ENCODE results near the gene INTS15.
"Not testable (repeated sequence)": the region's sequence is repeated elsewhere in the genome, so short reads cannot be mapped to it uniquely, and the experiment has no call there.

Gene INTS15

GRCh38 chr7:6616854-6617643, 27.2 kb downstream of the INTS15 start:
- DNase-seq (ENCODE audit: low read depth in 2 of 2, low spot score in 1 of 2), result no peak

- no peak for DNase-seq (ENCODE audit: low read depth in 2 of 2, low spot score in 1 of 2)
Measured at GRCh38 chr7:6618621-6619020, 28.8 kb downstream of the INTS15 start.

GRCh38 chr7:6619961-6620360, 30.1 kb downstream of the INTS15 start:
- no peak for DNase-seq (ENCODE audit: low read depth in 2 of 2, low spot score in 1 of 2)

GRCh38 chr7:6621195-6622133, 31.6 kb downstream of the INTS15 start:
- no peak for DNase-seq (ENCODE audit: low read depth in 2 of 2, low spot score in 1 of 2)

- no peak for DNase-seq (ENCODE audit: low read depth in 2 of 2, low spot score in 1 of 2)
Measured at GRCh38 chr7:6622134-6622710, 32.4 kb downstream of the INTS15 start.

- DNase-seq (ENCODE audit: low read depth in 2 of 2, low spot score in 1 of 2), result no peak
Measured at GRCh38 chr7:6623589-6624245, 33.9 kb downstream of the INTS15 start.

- no peak for DNase-seq (ENCODE audit: low read depth in 2 of 2, low spot score in 1 of 2)
Measured at GRCh38 chr7:6624246-6624611, 34.4 kb downstream of the INTS15 start.

GRCh38 chr7:6628045-6628444, 38.2 kb downstream of the INTS15 start:
- no peak for DNase-seq (ENCODE audit: low read depth in 2 of 2, low spot score in 1 of 2)

GRCh38 chr7:6630007-6630849, 40.4 kb downstream of the INTS15 start:
- DNase-seq (ENCODE audit: low read depth in 2 of 2, low spot score in 1 of 2), result no peak

- no peak for DNase-seq (ENCODE audit: low read depth in 2 of 2, low spot score in 1 of 2)
Measured at GRCh38 chr7:6631605-6632004, 41.8 kb downstream of the INTS15 start.

- no peak for DNase-seq (ENCODE audit: low read depth in 2 of 2, low spot score in 1 of 2)
Measured at GRCh38 chr7:6634021-6634420, 44.2 kb downstream of the INTS15 start.

GRCh38 chr7:6634971-6635370, 45.1 kb downstream of the INTS15 start:
- DNase-seq (ENCODE audit: low read depth in 2 of 2, low spot score in 1 of 2), result not testable (repeated sequence)

- no peak for DNase-seq (ENCODE audit: low read depth in 2 of 2, low spot score in 1 of 2)
Measured at GRCh38 chr7:6636741-6637543, 47.1 kb downstream of the INTS15 start, which contains the start of gene ZNF316. TSS of gene ZNF316 (plus strand) at chr7:6637318. CDS start at chr7:6642410, 5,092 bp downstream.

GRCh38 chr7:6637544-6638229, 47.9 kb downstream of the INTS15 start:
- DNase-seq (ENCODE audit: low read depth in 2 of 2, low spot score in 1 of 2), result peak in 1 of 2 donors; percentile 52

- DNase-seq (ENCODE audit: low read depth in 2 of 2, low spot score in 1 of 2), result no peak
Measured at GRCh38 chr7:6639032-6639431, 49.2 kb downstream of the INTS15 start.

GRCh38 chr7:6639627-6640026, 49.8 kb downstream of the INTS15 start:
- DNase-seq (ENCODE audit: low read depth in 2 of 2, low spot score in 1 of 2), result no peak

GRCh38 chr7:6640246-6640721, 50.5 kb downstream of the INTS15 start:
- DNase-seq (ENCODE audit: low read depth in 2 of 2, low spot score in 1 of 2), result no peak

- no peak for DNase-seq (ENCODE audit: low read depth in 2 of 2, low spot score in 1 of 2)
Measured at GRCh38 chr7:6641305-6642035, 51.6 kb downstream of the INTS15 start.

Measured in stimulated activated CD8-positive, alpha-beta memory T cell treated with anti-CD3 and anti-CD28 coated beads, Interleukin-4, amount 100 ng/mL, for 4 hours (primary cell).